HG03342 (cell line): ENCODE data around the gene HEG1.

Experiments
- ATAC-seq: cut with Tn5 transposase; IDR thresholded peaks from one replicate; pipeline ENCODE4 v1.9.1; 2021; ENCODE audit warnings: mild to moderate bottlenecking, moderate library complexity; ENCODE audit not compliant: unreplicated experiment

Gene HEG1

DNA sequence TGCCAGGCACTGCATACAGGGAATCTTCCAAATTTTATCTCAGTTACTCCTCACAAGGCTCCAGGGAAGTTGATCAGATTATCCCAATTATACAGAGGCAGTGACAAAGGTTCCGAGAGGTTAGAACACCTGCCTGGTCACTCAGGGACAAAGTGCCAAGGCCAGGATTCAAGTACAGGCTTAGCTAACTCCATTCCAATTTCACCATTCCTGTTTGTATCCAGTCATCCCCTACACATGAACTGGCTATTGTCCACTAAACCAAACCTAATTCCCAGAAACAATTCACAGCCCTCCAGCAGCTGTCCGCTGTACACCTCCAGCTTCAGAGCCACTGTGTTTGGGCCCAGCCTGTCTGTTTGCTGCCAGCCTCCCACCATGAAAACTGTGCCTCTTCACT, 137.3 kb downstream of the HEG1 start:
- no peak for ATAC-seq

DNA sequence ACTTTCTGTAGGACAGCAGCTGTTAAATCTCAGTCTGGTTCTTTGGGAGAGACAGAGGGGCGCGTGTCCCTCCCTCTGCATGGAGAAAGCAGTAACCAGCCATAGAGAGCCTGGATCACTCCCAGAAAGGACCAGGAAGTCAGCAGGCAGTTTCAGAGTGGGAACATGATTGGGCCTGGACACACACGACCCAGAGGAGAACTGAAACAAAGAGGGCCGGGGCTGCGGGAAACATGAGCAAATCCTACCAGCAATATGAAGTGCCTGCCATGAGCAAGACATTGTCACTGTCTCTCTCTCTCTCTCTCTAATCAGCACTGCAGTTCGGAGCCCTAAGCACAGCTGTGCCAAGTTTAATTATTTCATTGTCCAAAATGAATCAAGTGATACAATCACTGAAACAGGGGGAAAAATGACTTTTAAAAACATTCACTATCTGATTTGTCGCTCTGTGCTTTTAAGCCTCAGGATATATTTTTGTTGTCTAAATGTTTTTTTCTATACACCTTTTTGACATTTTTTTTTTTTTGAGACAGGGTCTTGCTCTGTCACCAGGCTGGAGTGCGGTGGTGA, 138.9 kb downstream of the HEG1 start:
- no peak for ATAC-seq
